Mucosa of rectum (tissue), 2 donors: Measurements from ENCODE around the gene MYL9.
A peak's percentile ranks its signal among the peaks of the same experiment; 100 is the strongest.

Source experiments
- H3K27ac ChIP-seq, 2 donors: one replicate each; pipeline ENCODE4 v1.7.0; 2013; ENCODE audit warnings: inconsistent platforms in 2 of 2, low read depth in 2 of 2, low read length in 2 of 2
- H3K27me3 ChIP-seq, 2 donors: one replicate each; pipeline ENCODE4 v1.7.0; 2013; ENCODE audit warnings: low read length in 2 of 2; ENCODE audit not compliant: control insufficient read depth in 2 of 2, insufficient read depth in 2 of 2
- H3K36me3 ChIP-seq, 2 donors: one replicate each; pipeline ENCODE4 v1.7.0; 2013; ENCODE audit warnings: low read length in 2 of 2; ENCODE audit not compliant: control insufficient read depth in 2 of 2, insufficient read depth in 2 of 2
- H3K4me1 ChIP-seq, 2 donors: one replicate each; pipeline ENCODE4 v1.7.0; 2013; ENCODE audit warnings: low read length in 2 of 2, mild to moderate bottlenecking in 1 of 2; ENCODE audit not compliant: control insufficient read depth in 2 of 2, insufficient read depth in 2 of 2
- H3K4me3 ChIP-seq, 2 donors: one replicate each; pipeline ENCODE4 v1.7.0; 2013; ENCODE audit warnings: low read length in 2 of 2
- H3K9ac ChIP-seq, 2 donors: one replicate each; pipeline ENCODE4 v1.7.0; 2013; ENCODE audit warnings: low read length in 2 of 2, low read depth in 1 of 2, mild to moderate bottlenecking in 1 of 2
- H3K9me3 ChIP-seq, 2 donors: one replicate each; pipeline ENCODE4 v1.7.0; 2013; ENCODE audit warnings: low read length in 2 of 2; ENCODE audit not compliant: control insufficient read depth in 2 of 2
- donor health status: healthy.
- donor health status: Normal muscosa, but diverticular disease.

Gene MYL9

DNA sequence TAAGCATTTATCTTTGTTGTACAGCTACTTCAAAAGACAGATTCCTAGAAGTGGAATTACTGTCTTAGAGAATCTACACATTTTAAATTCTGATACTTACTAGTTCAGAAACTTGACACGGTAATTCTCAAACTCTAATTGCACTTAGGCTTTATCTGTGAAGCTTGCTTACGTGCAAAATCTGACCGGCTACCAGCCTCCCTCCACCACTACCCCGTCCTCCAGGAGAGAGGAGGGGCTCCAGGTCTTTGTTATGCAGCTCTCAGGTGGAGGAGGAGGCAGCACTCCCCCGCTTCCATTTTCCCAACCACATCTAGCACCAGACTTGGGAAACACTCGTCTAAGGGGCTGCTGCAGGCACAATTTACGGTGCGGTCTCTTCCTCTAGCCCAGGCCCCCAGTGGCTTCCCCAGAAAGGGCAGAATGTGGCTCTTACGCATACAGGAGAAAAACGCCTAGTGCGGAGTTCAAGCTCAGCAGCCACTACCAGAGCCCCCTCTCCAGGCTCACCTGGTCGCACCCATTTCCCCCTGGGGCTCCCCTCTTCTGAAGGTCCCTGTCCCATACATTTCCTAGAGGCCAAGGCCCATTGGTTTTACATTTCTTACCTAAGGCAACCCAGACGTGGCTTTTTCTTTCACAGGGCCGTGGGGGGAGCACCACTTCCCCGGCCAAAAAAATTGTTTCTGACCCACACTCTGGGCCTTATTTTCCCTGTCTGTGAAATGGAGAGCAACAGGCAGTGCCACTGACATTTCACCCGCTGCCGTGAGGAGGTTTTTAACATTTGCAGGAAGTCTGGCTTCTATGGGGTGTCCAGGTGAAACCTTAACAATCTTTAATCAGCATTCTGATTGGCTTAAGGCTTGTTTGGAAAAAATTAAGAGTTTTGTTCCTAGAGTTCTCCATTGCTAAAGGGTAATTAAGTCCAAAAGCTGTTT lies 30.5 kb downstream of the MYL9 start:
- H3K4me3 ChIP-seq = no peak overlapping the region
- H3K9me3 ChIP-seq = no peaks in the 10 kb centered on the region
- no peaks in the 10 kb centered on the region for H3K36me3 ChIP-seq
- H3K4me1 ChIP-seq = peaks cover 7 to 13% of the 10 kb centered on the region in 2 donors
- peak overlapping the region in 1 of 2 donors; percentile 24 for H3K9ac ChIP-seq
- H3K27me3 ChIP-seq = no peaks in the 10 kb centered on the region
- H3K27ac ChIP-seq = peak overlapping the region; percentile 74 to 83

DNA sequence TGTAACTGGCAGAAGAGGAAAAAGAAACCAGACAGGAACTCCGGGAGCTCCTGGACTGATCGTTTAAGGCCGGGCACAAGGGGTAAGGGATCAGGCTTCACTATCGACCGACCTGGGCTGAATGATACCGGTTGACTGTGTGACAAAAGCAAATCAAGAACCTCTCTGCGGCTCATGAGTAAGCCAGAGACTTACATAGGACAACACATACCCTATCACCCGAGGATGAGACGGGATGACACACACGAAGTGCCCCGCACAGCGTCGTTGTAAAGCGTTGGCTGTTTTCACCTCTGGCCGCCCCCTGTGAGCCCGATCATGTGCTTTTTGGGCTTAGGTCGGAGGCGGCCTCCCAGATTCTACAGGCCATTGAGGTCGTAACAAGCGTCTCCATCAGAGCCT lies 31.4 kb downstream of the MYL9 start:
- Histone ChIP-seq H3K9ac (peak overlapping the region; percentile 46 to 76), H3K27me3 (no peaks in the 10 kb centered on the region), H3K4me1 (peaks cover 7 to 13% of the 10 kb centered on the region in 2 donors), H3K27ac (peak overlapping the region; percentile 74 to 83), H3K36me3 (no peaks in the 10 kb centered on the region), H3K4me3 (peak overlapping the region; percentile 69), H3K9me3 (no peaks in the 10 kb centered on the region)

DNA sequence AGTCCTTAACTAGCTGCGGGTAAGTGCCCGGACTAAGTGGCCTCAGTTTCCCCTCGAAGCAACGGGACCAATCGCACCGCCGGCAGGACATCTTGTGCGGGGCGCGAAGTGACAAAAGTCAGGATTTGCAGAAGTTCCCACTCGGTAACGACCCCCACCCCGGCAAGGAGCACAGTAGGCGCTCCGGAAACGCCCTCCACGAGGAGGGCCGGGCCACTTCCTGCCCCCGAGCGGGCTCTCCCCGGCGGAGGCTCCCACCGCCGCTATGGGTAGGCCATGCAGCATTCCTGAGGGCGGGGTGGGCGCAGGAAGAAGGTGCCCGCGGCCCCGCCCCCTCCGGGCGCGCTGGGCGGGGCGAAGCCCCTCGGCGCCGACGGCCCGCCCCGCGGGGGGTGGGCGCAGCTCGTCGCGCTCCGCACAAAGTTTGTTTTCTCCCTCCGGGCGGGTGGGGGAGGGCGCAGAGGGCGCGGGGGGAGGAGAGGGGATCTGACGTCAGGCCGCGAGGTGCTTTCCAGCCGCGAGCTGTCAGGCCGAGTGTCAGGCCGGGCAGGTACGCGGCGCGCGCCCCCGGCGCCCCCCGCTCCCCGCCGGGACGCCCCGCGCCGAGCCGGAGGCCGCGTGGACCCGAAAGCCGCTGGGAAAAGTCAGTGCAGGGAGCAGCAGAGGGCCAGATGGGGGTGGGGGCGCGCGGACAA lies 31.9 kb downstream of the MYL9 start, which contains the start of gene TGIF2:
Gene TGIF2 (plus strand): TSS at position 495 of the 695 bp plus-strand sequence. CDS start 5,178 bp downstream, outside the sequence.
- H3K9ac ChIP-seq = peak within 1 kb of the TSS; percentile 74 to 76

DNA sequence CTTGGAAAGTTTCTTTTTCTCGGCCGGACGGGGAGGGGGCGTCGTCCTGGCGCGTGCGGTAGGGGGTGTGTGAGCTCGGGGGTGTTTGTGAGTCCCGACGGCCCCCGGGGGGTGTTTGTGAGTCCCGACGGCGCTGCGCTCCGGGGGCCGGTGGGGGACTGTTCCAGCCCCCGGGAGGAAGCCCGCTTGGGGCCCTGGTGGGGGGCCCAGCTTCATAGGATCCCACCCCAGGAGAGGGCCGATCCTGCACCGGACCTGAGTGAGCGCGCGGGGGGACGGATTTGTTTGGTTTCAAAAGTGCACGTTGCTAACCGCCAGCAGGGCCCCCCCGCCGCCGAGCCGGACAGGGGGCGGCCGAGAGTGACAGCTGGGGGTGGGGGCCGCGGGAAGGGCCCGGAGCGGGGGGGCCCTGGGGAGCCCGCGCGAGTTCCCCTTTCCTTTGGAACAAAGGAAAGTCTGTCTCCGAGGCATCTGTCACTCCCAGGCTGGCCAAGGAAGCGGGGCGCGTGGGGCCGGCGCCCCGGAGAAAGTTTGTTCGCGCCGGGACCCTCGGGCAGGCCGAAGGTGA lies 32.6 kb downstream of the MYL9 start:
- Histone ChIP-seq H3K36me3 (no peaks in the 10 kb centered on the region), H3K4me1 (peaks cover 7 to 13% of the 10 kb centered on the region in 2 donors), H3K4me3 (peak overlapping the region; percentile 63 to 69), H3K9ac (peak overlapping the region; percentile 60 to 74), H3K9me3 (no peaks in the 10 kb centered on the region), H3K27me3 (no peaks in the 10 kb centered on the region), H3K27ac (peak overlapping the region; percentile 78 to 83)

More for the DNA sequence above, 31.9 kb downstream of the MYL9 start, which contains the start of gene TGIF2:
- Histone ChIP-seq H3K4me3 (peak within 1 kb of the TSS; percentile 69 to 71), H3K4me1 (peaks cover 7 to 13% of the 10 kb centered on the region in 2 donors), H3K36me3 (no peaks in the 10 kb centered on the region), H3K9me3 (no peaks in the 10 kb centered on the region), H3K27me3 (no peaks in the 10 kb centered on the region), H3K27ac (peak within 1 kb of the TSS; percentile 78 to 83)

DNA sequence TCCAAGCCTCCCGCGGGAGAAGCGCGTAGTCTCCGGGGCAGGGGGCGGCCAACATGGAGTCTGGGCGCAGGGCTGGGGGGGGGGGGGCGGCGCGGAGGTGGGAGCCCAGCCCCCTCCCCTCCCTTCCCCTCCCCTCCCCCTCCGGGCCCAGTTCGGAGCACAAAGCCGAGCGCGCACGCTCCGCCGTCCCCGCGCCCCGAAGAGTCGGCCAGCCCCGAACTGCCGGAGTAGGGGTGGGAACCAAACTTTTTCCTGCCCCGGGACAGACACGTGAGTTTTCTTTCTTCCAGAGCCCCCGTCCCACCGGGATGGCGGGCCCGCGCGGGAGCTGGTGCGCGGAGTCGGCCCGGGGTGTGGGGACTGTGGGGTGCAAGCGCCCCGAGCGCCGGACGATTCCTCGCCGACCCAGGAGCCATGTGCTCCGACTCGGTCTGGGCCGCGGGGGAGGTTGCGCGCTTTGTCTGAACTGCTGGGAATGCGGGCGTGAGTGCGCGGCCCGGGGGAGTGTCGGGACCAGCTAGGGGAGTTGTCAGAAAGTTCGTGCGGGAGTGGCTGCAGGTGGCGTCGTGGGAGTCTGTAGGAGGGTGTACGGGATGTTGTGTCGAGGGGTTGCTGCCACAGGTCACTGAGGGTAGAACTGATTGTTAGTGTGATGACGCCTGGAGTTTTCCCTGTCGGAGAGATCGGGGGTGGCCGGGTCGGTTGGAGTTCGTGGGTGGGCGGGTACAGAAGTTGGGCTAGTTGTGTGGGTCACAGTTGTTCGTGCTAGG lies 33.2 kb downstream of the MYL9 start:
- Histone ChIP-seq H3K27me3 (no peaks in the 10 kb centered on the region), H3K9ac (peak overlapping the region; percentile 52 to 74)

DNA sequence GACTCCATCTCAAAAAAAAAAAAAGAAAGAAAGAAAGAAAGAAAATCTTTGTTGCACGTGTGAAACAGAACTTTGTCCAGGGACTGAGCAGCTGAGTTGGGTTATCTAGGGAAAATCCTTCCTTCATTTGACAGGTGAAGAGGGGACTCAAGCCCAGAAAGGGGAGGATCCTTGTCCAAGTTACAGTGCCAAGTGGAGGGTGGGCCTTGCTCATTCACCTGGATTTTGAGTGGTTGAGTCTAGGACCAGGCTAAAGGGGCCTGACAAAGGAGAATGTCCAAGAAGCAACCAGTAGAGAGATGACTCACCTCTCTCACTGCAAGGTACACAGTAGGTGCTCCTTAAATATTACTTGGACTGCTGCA lies 34.7 kb downstream of the MYL9 start:
- Histone ChIP-seq H3K4me1 (peaks cover 7 to 13% of the 10 kb centered on the region in 2 donors), H3K27me3 (no peaks in the 10 kb centered on the region), H3K4me3 (no peak overlapping the region), H3K9me3 (no peaks in the 10 kb centered on the region), H3K36me3 (peaks cover 10 to 11% of the 10 kb centered on the region in 2 donors), H3K27ac (no peak overlapping the region), H3K9ac (no peak overlapping the region)

More for the DNA sequence above, 33.2 kb downstream of the MYL9 start:
- Histone ChIP-seq H3K9me3 (no peaks in the 10 kb centered on the region), H3K36me3 (peaks cover 2 to 3% of the 10 kb centered on the region in 2 donors), H3K27ac (peak overlapping the region; percentile 31 to 83), H3K4me1 (peaks cover 7 to 13% of the 10 kb centered on the region in 2 donors), H3K4me3 (peak overlapping the region; percentile 69 to 71)

DNA sequence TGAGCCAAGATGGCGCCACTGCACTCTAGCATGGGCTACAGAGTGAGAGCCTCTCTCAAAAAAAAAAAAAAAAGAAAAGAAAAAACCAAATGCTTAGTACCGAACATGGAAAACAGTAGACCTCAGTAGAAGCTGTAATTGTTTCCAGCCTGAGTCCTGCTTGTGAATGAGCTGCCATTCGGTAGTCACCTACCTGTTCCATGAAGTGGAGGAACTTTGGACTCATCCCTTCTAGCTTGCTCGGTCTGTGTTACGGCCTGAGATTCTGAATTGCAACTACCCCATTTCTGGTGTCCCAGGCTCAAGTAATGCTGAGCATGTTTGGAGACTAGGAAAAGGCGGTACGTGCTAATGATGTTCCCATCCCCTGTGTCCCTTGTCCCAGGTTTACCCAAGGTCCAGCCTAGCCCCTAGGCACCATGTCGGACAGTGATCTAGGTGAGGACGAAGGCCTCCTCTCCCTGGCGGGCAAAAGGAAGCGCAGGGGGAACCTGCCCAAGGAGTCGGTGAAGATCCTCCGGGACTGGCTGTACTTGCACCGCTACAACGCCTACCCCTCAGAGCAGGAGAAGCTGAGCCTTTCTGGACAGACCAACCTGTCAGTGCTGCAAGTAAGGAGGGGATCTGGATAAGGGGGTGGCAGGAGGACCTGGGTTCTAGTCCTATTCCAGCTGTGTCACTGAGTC lies 37.2 kb downstream of the MYL9 start:
- Histone ChIP-seq H3K9ac (no peak overlapping the region), H3K36me3 (peaks cover 15 to 19% of the 10 kb centered on the region in 2 donors), H3K9me3 (no peaks in the 10 kb centered on the region), H3K27me3 (no peaks in the 10 kb centered on the region), H3K4me1 (peaks cover 7 to 13% of the 10 kb centered on the region in 2 donors), H3K27ac (no peak overlapping the region), H3K4me3 (no peak overlapping the region)

DNA sequence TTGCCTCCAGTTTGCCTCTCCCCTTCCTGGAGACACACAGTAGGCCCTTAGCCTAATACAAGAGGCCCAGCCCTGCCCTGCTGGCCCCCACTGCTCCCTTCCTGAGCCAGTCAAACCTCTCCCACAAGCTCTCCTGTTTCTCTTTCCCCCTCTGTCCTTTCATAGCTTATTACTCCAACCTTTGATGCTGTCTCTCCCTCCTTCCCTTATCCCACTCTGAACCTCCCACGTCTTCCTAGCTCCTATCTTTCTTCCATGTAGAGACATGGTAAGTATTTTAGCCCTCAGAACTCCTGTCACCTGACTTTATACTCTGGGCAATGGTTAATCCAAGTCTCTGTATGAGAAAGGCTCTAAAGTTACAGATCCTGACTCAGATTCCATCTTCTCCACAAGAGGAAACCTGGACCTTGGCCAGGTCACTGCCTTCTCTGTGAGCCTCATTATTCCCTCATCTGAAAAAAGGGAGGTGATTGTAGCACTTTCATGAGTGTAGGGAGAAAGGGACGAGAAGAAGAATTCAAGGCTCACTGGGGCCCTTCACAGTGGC lies 38.8 kb downstream of the MYL9 start:
- H3K27ac ChIP-seq = no peak overlapping the region
- no peak overlapping the region for H3K9ac ChIP-seq
- no peaks in the 10 kb centered on the region for H3K27me3 ChIP-seq
- no peak overlapping the region for H3K4me3 ChIP-seq
- H3K4me1 ChIP-seq = peaks cover 4 to 7% of the 10 kb centered on the region in 2 donors
- H3K9me3 ChIP-seq = no peaks in the 10 kb centered on the region
- H3K36me3 ChIP-seq = peaks cover 15 to 19% of the 10 kb centered on the region in 2 donors

DNA sequence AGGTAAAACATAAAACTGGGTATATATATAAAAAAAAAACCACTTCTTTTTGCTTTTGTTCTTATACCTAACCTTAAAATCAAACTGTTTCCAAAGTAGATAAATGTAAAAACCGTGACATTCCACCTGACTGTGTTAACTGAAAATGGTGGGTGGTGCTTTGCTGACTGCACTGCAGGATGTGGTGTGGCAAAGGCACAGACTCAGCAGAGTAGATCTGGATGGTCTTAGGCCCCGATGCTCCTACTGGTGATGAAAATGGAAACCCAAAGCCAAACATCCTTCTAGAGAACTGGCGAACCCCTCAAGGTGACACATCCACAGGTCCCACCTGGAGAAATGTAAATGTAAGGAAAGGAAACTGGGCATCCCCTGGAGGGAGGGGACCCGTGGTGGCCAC lies 41.0 kb downstream of the MYL9 start:
- Histone ChIP-seq H3K27ac (no peak overlapping the region), H3K36me3 (peaks cover 15 to 19% of the 10 kb centered on the region in 2 donors)

More for the DNA sequence above, 41.0 kb downstream of the MYL9 start:
- Histone ChIP-seq H3K27me3 (no peaks in the 10 kb centered on the region), H3K4me1 (no peaks in the 10 kb centered on the region), H3K9ac (no peak overlapping the region), H3K4me3 (no peak overlapping the region), H3K9me3 (no peaks in the 10 kb centered on the region)
